Stimulated activated CD8-positive, alpha-beta memory T cell treated with anti-CD3 and anti-CD28 coated beads, Interleukin-12 subunit alpha, Interleukin-12 subunit beta, amount 100 ng/mL, for 24 hours (primary cell): ENCODE data around the gene HDHD3.
"Not testable (repeated sequence)": the region's sequence is repeated elsewhere in the genome, so short reads cannot be mapped to it uniquely, and the experiment has no call there.

ENCODE experiments used
- DNase-seq: peaks from one replicate; pipeline ENCODE4 v3.0.0-alpha.2; 2020; ENCODE audit errors: extremely low read depth

The HDHD3 gene

GRCh38 chr9:113389451-113389850 is 12.7 kb upstream of the HDHD3 start:
- DNase-seq: no peak

GRCh38 chr9:113388833-113389232 is 12.0 kb upstream of the HDHD3 start:
- no peak for DNase-seq

- DNase-seq: no peak
Measured at GRCh38 chr9:113387560-113388230, 10.9 kb upstream of the HDHD3 start.

- DNase-seq: no peak
Measured at GRCh38 chr9:113386571-113387393, 10.0 kb upstream of the HDHD3 start.

GRCh38 chr9:113381909-113382411 is 5.2 kb upstream of the HDHD3 start:
- DNase-seq: no peak

GRCh38 chr9:113381441-113381840 is 4.7 kb upstream of the HDHD3 start:
- DNase-seq: not testable (repeated sequence)

GRCh38 chr9:113380869-113381378 is 4.1 kb upstream of the HDHD3 start:
- DNase-seq: no peak

- DNase-seq: not testable (repeated sequence)
Measured at GRCh38 chr9:113379829-113380210, 3.0 kb upstream of the HDHD3 start.

GRCh38 chr9:113379094-113379828 is 2.5 kb upstream of the HDHD3 start:
- not testable (repeated sequence) for DNase-seq

GRCh38 chr9:113375057-113376023 is 1.4 kb downstream of the HDHD3 start:
- DNase-seq: no peak

GRCh38 chr9:113373676-113374392 is 3.0 kb downstream of the HDHD3 start:
- no peak for DNase-seq

GRCh38 chr9:113373256-113373655 is 3.5 kb downstream of the HDHD3 start:
- no peak for DNase-seq

- DNase-seq: no peak
Measured at GRCh38 chr9:113372059-113372458, 4.7 kb downstream of the HDHD3 start.

GRCh38 chr9:113370806-113371325 is 5.9 kb downstream of the HDHD3 start:
- DNase-seq: no peak

- no peak for DNase-seq
Measured at GRCh38 chr9:113369855-113370140, 7.0 kb downstream of the HDHD3 start.

- DNase-seq: no peak
Measured at GRCh38 chr9:113368982-113369854, 7.6 kb downstream of the HDHD3 start.

GRCh38 chr9:113368348-113368981 is 8.3 kb downstream of the HDHD3 start:
- no peak for DNase-seq

- not testable (repeated sequence) for DNase-seq
Measured at GRCh38 chr9:113365652-113366051, 11.1 kb downstream of the HDHD3 start.

GRCh38 chr9:113364951-113365350 is 11.8 kb downstream of the HDHD3 start:
- DNase-seq: no peak
